GM12801 (cell line): ENCODE data around the gene NFIL3.

Experiments used
- CTCF ChIP-seq: IDR thresholded peaks from one replicate; pipeline ENCODE4 v1.5.1; 2011; ENCODE audit warnings: control low read depth; ENCODE audit not compliant: insufficient read length; ENCODE audit errors: extremely low read depth

NFIL3 gene

GRCh38 chr9:91443321-91443993 lies 19.8 kb upstream of the NFIL3 start:
- no peak for TF ChIP-seq CTCF

GRCh38 chr9:91436841-91437240 lies 13.2 kb upstream of the NFIL3 start:
- TF ChIP-seq CTCF, result no peak

- no peak for TF ChIP-seq CTCF
These were observed 9.5 kb upstream of the NFIL3 start for GRCh38 chr9:91433180-91433579.

GRCh38 chr9:91431485-91431884 lies 7.9 kb upstream of the NFIL3 start:
- TF ChIP-seq CTCF, result no peak

- TF ChIP-seq CTCF, result no peak
These were observed 5.9 kb upstream of the NFIL3 start for GRCh38 chr9:91429501-91429900.

- no peak for TF ChIP-seq CTCF
These were observed 5.3 kb upstream of the NFIL3 start for GRCh38 chr9:91428927-91429351.

- no peak for TF ChIP-seq CTCF
These were observed 4.8 kb upstream of the NFIL3 start for GRCh38 chr9:91428436-91428835.

GRCh38 chr9:91427873-91428272 lies 4.2 kb upstream of the NFIL3 start:
- no peak for TF ChIP-seq CTCF
